Measurements from ENCODE around the gene GPR150.

- TF ChIP-seq EZH2 (IDR thresholded peaks at IDR 0.05; ENCODE audit: borderline replicate concordance, low read length) (no peak), CTCF (conservative IDR thresholded peaks at IDR 0.05 in 1 of 2, IDR thresholded peaks at IDR 0.05 in 1 of 2; ENCODE audit: extremely low read depth in 1 of 2, insufficient read depth in 1 of 2, low read depth in 1 of 2, low read length in 2 of 2) (no peak)
Measured at GRCh38 chr5:95583992-95584391, 35.9 kb upstream of the GPR150 start.
